ENCODE data around the gene TM4SF5.

GRCh38 chr17:4738136-4739121 is 33.3 kb upstream of the TM4SF5 start:
- TF ChIP-seq CTCF (IDR thresholded peaks at IDR 0.05): no peak
- TF ChIP-seq POLR2A (IDR thresholded peaks at IDR 0.05): no peak
